HFF-Myc (cell line): ENCODE measurements around the gene C1orf210.

Experiments
- DNase-seq: peaks from one replicate; pipeline ENCODE4 v3.0.0-alpha.2; 2011; ENCODE audit warnings: low read depth; ENCODE audit errors: extremely low read depth
- H3K4me3 ChIP-seq: replicated peaks from 2 replicates; pipeline ENCODE4 v1.5.1; 2011; ENCODE audit warnings: low read depth, mild to moderate bottlenecking, control low read depth, low read length
- CTCF ChIP-seq: IDR thresholded peaks from 2 replicates; pipeline ENCODE4 v1.5.1; 2012; ENCODE audit warnings: mild to moderate bottlenecking, low read depth, low read length, control low read depth; ENCODE audit errors: missing control alignments

C1orf210 gene

DNA sequence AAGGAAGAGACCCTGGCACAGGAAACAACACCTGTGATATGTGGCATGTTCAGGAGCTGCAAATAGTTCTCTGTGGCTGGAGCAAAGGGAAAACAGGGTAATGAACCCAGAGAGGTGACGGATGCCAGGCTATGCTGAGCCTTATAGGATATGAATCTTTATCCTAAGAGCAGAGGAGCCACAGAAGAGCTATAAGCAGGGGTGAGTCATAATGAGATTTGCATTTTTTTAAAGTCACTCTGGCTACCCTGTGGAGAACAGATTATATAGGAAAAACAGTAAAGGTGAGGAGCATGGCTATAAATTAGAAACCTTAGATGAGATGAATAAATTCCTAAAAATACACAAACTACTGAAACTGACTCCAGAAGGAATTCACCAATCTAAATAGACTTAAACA, 39.4 kb upstream of the C1orf210 start:
- no peak for DNase-seq
- H3K4me3 ChIP-seq: no peak overlapping the region
- no peak for TF ChIP-seq CTCF

GRCh38 chr1:43322506-43322905, 37.1 kb upstream of the C1orf210 start:
- no peak for DNase-seq
- no peak for TF ChIP-seq CTCF
- H3K4me3 ChIP-seq: no peak overlapping the region

GRCh38 chr1:43321331-43321891, 36.0 kb upstream of the C1orf210 start:
- no peak for DNase-seq
- no peak overlapping the region for H3K4me3 ChIP-seq
- no peak for TF ChIP-seq CTCF

- no peak for DNase-seq
- no peak overlapping the region for H3K4me3 ChIP-seq
- no peak for TF ChIP-seq CTCF
These were observed 34.4 kb upstream of the C1orf210 start for GRCh38 chr1:43319766-43320165.

DNA sequence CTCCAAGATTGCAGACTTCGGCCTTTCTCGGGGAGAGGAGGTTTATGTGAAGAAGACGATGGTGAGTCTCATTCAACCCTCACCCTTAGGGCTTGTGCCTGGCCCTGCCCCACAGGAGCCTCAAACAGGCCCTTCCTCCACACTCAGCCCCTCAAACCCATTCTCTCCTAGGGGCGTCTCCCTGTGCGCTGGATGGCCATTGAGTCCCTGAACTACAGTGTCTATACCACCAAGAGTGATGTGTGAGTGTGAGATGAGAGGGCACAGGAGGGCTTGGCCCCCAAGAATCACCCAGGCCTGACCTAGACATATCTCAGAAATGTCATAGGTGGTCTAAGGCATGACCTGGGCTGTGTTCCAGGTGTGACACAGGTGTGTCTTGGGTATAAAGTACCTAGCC, 33.9 kb upstream of the C1orf210 start:
- H3K4me3 ChIP-seq: no peak overlapping the region
- TF ChIP-seq CTCF: no peak
- no peak for DNase-seq

- DNase-seq: no peak
- H3K4me3 ChIP-seq: no peak overlapping the region
- no peak for TF ChIP-seq CTCF
These were observed 33.5 kb upstream of the C1orf210 start for GRCh38 chr1:43318831-43319230.

- H3K4me3 ChIP-seq: no peak overlapping the region
- no peak for TF ChIP-seq CTCF
- DNase-seq: no peak
These were observed 32.6 kb upstream of the C1orf210 start for GRCh38 chr1:43317817-43318471.
